Activated CD8-positive, alpha-beta memory T cell treated with anti-CD3 and anti-CD28 coated beads, Interleukin-2, amount 50 U/mL, for 24 hours (primary cell): ENCODE measurements around the gene RAB11FIP4.

Experiments used
- DNase-seq: peaks from one replicate; pipeline ENCODE4 v3.0.0-alpha.2; 2020; ENCODE audit errors: extremely low read depth

The RAB11FIP4 gene

GRCh38 chr17:31524926-31525800 lies 133.7 kb downstream of the RAB11FIP4 start:
- peak; percentile 71 for DNase-seq

- no peak for DNase-seq
Observed at GRCh38 chr17:31525801-31526549, 134.5 kb downstream of the RAB11FIP4 start.

- DNase-seq = no peak
Observed at GRCh38 chr17:31527606-31528005, 136.1 kb downstream of the RAB11FIP4 start.

- DNase-seq = no peak
Observed at GRCh38 chr17:31528291-31528874, 136.9 kb downstream of the RAB11FIP4 start.

GRCh38 chr17:31529841-31530251 lies 138.4 kb downstream of the RAB11FIP4 start:
- no peak for DNase-seq

- DNase-seq = no peak
Observed at GRCh38 chr17:31530391-31530985, 139.0 kb downstream of the RAB11FIP4 start.

- DNase-seq = no peak
Observed at GRCh38 chr17:31531336-31531980, 140.0 kb downstream of the RAB11FIP4 start.

- no peak for DNase-seq
Observed at GRCh38 chr17:31532081-31532480, 140.6 kb downstream of the RAB11FIP4 start.

GRCh38 chr17:31532526-31532925 lies 141.1 kb downstream of the RAB11FIP4 start:
- no peak for DNase-seq

GRCh38 chr17:31533546-31534155 lies 142.2 kb downstream of the RAB11FIP4 start:
- no peak for DNase-seq

GRCh38 chr17:31534223-31534888 lies 142.9 kb downstream of the RAB11FIP4 start:
- no peak for DNase-seq

- DNase-seq = no peak
Observed at GRCh38 chr17:31535581-31535981, 144.1 kb downstream of the RAB11FIP4 start.

- no peak for DNase-seq
Observed at GRCh38 chr17:31536451-31536850, 145.0 kb downstream of the RAB11FIP4 start.

- DNase-seq = no peak
Observed at GRCh38 chr17:31537565-31538011, 146.1 kb downstream of the RAB11FIP4 start.

- DNase-seq = no peak
Observed at GRCh38 chr17:31538080-31538762, 146.7 kb downstream of the RAB11FIP4 start.

- DNase-seq = no peak
Observed at GRCh38 chr17:31540602-31541307, 149.3 kb downstream of the RAB11FIP4 start.

- DNase-seq = no peak
Observed at GRCh38 chr17:31541559-31541958, 150.1 kb downstream of the RAB11FIP4 start.

- no peak for DNase-seq
Observed at GRCh38 chr17:31544186-31544585, 152.7 kb downstream of the RAB11FIP4 start.

- DNase-seq = no peak
Observed at GRCh38 chr17:31546650-31547049, 155.2 kb downstream of the RAB11FIP4 start.
